HG03097 (cell line): Measurements from ENCODE around the gene ACAA1.

Experiments
- ATAC-seq: cut with Tn5 transposase; IDR thresholded peaks from one replicate; pipeline ENCODE4 v1.9.1; 2021; ENCODE audit not compliant: unreplicated experiment, low FRiP score

Gene ACAA1

DNA sequence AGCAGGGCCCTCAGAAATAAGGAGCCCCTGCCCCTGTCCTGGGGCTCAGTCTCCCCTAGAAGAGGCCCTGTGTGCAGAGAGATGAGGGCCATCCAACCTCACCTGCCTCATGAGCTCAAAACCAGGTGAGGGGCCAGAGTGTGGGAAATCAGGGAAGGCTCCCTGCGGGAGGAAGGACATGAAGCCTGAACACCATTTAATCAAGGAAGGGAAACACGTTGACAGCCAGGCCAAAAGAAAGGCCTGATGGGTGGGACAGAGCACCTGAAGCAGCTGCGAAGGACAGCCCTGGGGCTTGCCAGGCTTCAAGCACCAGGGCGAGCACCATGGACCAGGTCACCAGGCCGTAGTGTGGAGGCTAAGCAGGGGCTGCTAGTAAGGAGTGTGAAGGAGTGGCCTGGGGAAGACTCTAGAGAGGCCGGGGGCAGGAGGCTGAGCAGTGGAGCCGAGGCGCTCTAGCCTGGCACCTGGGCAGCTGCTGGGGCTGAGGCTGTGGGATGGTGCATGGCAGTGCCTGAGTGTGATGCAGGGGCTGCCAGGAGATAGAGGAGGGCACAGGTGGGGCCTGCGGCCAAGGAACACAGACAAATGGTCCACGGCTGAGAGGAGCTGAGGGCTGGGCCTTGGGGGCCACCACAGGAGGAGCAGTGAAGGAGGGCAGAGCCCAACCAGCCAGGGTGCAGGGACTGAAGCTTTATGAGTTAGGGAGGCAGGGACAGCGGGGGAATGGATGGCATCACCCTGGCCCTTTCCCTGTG is 16.1 kb downstream of the ACAA1 start:
- no peak for ATAC-seq

DNA sequence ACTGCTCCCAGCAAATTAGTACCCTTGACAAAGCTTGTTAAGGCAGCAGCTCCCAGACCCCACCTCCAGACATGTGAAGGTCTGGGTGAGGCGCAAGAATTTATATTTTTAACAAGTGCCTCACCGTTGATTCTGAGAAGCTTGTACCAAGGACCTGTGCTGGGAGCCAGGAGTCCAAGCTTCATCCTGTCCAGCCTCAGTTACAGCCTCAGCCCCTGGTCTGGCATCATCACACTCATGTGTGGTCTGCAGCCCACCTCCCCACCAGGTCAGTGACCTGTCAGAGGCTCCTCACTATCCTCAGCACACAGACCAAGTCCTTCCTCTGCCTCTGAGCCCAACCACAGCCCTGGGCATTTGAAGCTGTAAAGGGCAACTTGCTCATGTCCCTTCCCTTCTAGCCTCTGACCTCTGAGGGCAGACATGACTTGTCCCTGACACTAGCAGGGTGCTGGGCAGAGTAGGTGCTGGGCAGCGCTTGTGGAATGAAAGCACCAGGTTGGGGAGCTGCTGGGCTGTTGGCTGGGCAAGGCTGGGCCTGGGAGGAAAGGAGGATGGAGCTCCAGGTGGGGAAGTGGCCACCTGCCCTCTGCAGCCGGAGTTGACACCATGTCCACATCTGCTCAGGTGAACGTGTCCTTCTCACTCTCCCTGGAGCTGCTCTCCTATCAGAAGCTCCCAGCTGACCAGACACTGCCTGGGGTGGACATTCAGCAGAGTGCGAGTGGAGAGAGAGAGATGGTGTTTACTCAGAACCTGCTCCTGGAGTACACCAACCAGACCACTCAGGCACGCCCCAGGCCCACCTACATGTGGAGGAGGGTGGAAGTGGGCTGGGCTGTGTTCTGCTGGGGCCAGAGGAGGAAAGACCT is 16.9 kb downstream of the ACAA1 start:
- no peak for ATAC-seq

DNA sequence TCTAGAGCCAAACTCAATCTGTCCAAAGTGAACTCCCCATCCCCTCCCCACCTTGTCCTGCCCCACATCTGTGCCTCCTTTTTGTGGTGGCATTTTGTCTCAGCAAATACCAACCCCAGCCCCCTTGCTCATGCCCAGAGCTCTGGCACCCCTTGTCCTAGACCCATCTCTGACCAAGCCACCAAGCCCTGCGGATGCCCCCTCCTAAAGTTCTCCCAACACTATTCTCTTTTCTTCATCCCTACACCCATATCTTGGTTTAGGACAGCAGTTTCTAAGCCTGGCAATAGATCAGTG is 17.7 kb downstream of the ACAA1 start:
- ATAC-seq, result no peak

DNA sequence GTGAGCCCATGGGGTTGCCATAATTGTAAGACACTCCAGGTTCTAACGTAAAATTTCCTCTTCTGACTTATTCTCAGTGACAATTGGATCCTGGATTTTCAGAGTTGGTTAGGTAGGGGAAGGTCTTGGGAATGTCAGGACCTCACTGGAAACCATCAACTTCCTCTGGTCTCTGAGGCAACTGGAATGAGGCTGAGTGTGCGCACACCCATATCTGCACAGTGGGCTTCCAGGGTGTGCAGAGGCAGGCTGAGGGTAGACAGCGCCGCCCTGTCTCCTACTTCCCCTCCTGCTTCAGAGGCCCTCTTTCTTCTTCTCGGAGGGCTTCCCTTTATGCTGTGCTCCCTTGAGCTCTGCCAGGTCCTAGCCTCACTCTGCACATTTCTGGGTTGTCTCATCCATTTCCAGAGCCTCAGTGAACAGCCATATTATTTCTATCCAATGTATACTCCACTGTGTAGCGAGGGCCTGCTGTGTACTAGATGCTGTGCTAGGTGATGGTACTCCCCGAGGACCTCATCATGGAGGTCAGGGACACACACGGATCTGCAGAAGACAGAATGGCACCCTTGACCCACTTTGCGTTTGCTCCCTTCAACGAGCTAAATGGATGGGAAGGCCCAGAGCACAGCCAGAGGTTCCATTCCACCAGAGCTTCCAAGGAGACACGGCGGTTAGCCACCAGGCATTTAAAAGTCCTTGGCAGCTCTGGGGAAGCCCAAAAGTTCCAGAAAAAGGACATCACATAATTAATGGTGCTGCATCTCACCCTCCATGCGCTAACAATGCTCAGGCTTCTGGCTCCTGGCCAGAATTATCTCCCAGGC is 18.3 kb downstream of the ACAA1 start:
- ATAC-seq, result no peak

DNA sequence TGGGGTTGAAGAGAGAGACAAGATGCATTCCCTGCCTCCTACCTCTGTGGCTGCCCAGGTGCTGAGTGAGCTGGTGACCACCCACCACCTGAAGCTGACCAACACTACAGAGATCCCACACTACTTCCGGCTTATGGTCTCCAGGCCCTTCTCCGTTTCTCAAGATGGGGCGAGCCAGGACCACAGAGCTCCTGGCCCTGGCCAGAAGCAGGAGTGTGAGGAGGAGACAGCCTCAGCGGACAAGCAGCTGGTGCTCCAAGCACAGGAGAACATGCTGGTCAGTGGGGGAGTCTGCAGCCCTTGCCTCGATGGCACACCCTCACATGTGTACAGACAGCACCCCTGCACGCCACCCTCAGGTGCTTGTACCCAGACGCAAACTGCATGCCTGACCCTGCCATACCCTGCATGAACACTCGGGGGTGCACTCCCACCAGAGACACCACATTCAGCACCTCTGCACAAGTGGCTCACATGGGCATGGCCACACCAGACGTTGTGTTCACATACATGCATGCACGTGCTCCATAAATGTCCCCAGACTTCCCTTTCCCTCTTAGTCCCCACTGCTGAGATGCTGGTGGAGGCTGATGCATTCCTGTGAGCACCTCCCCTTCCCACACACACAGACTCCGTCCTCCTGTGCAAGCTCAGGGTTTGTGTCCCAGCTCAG is 19.0 kb downstream of the ACAA1 start:
- peak; percentile 66 for ATAC-seq

DNA sequence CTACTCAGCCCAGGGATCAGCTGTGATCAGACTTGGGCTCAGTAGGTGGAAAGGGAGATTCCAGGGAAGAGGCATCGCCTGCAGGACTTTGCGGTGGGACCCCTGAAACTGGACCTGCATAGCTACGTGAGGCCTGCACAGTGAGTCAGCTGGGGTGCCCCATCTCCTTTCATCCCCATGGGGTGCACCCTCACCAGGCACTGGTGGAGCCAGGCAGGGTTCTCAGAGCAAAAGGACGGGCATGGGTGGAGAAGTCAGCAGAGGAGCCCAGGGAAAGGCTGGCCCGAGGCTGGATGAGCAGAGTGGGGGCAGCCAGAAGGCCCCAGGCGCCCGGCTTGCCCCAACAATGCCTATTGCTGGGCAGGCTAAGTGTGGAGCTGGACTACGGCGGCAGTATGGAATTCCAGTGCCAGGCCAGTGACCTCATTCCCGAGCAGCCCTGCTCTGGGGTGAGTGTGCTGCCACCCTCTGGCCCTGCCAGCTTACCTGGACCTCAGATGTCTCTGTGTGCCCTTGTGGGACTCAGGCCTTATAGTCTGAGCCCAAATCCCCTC is 19.7 kb downstream of the ACAA1 start:
- ATAC-seq, result no peak

DNA sequence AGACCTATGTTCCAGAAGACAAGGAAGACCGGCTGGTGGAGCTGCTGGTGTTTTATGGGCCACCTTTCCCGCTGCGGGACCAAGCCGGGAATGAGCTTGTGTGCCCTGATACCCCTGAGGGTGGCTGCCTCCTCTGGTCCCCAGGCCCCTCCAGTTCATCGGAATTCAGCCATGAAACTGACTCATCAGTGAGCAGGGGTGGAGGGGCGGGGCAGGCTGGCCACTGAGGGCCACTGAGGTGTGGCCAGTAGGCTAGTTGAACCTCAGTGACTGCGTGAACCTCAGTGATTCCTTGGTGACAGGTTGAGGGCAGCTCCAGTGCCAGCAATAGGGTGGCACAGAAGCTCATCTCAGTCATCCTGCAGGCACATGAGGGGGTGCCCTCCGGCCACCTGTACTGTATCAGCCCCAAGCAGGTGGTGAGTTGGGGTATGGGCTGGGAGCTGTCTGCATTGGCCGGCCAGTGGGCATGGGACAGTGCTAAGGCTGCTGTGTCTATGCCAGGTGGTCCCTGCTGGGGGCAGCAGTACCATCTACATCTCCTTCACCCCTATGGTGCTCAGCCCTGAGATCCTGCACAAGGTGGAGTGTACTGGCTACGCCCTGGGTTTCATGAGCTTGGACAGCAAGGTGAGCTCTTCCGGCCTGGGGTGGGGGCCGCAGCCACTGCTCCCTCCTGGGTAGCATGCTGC is 20.3 kb downstream of the ACAA1 start:
- ATAC-seq, result no peak

DNA sequence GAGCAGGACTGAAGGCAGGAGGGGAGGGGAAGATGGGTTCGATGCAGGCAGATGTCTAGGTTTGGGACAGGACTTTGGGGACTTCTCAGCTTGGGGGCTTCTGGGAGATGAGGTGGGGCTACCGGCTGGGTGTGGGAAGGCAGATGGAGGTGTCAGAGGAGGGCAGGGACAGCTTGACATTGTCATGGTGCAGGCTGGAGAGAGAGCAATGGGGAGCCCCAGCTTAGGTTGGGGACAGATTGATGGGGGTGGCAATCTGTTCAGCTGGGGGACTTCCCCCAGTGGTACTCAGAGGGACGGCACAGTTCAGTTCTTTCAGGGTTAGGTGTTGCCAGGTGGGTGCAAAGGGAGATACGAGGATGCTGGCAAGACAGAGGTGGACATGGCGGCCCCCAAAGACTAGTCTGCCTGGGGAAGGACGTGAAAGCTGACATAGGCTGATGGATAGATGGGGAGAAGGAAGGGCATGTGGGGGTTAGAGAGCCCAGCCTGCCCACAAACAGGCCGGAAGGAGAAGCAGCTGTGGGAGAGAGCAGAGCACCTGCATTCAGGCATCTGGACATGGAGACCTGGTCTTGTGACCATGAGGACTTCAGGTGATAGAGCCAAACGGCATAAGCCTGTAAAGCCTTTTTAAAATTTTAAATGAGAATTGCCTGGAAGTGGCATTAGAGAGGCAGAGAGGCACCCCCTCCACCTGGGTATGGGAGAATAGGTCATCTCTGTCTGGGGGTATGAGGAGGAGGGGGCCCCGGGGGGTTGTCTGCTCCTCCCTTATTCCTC is 21.1 kb downstream of the ACAA1 start:
- ATAC-seq, result no peak

DNA sequence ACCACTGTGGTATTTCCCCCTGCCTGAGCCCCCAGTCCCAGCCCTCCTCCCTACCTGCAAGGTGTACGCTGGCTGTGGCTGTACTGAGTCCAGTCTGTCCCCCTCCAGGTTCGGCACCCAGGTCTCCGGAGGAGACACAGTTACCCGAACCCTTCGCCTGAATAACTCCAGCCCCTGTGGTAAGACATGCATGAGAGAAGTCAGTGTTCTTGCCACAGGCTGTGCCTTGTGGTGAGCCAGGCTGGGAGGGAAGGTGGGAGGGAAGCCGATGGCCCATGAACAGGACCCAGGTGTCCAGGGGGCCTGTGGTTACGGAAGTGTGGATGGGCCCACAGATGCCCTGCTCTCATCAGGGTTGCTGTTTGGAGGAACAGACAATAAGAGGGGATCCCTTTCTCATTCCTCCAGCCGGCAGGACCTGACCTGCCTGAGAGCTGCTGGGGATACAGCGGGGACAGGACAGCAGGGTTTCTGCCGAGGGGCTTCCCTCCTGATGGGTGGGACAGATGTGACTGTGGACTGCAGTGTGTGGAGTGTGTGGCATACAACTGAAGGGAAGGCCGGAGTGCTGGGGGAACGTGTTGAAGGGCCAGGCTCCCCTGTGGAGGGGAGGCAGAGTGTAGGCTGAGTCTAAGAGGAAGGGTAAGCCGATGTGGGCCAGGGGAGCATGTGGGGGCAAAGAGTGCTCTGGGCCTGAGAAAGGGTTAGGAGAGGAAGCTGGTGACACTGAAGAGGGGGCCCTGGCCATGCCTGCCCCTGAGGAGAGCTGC is 21.9 kb downstream of the ACAA1 start:
- no peak for ATAC-seq

DNA sequence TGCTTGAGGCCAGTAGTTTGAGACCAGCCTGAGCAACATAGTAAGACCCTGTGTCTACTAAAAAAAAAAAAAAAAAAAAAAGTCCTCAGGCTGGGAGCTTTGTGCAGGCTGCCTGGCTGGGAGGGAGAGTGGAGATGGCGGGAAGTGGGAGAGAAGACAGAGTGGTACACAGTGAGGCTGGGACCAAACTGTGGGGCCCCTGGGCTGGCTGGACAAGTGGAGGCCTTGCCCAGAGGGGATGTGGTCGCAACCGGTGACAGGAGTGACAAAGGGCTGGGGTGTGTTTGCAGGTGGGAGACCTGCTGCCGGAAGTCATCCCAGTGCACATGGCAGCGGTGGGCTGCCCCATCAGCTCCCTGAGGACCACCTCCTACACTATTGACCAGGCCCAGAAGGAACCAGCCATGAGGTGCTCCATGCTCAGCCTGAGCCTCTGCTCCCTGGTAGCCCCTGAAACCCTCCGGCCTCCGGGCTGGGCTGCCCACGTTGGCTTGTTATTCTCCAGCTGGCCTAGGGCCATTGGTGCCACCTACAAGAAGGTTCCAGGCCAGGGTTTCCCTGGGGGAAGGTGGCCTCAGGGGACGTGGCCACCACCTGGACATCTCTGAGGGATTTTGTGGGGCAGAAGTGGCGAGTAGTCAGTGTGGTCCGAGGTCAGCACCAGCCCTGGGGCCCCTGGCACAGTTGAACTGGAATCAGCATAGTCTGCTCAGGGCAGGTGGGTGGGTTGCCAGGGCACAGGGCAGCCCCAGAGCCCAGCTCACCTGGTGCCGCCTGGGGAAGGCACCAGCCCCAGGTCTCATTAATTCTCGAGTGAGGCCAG is 22.7 kb downstream of the ACAA1 start:
- ATAC-seq, result no peak

DNA sequence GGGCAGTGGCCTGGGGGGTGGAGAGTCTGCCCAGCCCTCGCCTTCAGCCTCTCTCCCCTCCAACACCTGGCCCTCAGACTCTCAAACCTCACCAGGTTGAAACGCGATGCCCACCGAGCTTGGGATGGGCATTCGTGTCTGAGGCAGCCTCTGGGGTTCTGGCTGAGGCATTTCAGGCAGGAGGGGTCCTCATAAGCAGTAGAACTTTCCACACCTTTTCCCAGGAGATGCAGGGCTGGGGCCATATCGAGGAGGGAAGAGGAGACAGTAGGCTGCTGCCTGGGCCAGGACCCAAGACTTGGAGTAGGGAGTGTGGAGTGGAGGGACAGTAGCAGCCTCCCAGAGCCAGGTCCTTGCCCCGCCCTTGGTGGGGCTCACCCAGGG is 24.6 kb downstream of the ACAA1 start:
- ATAC-seq, result no peak

DNA sequence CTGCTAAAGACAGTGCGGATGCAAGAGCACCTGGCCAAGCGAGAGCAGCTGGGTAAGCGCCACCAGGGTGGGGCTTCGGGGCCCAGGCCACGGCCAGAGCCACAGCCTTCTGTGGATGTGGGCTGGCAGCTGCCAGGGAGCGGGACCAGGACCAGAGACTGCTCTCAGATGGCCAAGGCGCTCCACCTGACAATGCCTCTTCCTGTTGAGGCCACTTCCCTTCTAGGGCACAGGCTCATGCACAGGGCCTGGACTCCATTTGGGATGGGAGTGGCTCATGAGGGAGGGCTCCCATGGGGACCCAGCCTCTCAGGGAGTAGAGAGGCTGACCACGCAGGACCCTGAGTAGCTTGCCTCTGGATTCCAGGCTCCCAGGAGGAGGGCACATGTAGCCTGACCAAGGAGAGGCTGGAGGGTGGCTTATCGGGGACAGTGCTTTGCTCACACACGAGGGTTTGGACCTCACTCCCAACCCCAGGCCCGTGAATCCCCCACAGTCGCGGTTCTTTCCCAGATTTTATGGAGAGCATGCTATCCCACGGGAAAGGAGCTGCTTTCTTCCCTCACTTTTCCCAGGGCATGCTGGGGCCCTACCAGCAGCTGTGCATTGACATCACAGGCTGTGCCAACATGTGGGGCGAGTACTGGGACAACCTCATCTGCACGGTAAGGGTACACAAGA is 25.1 kb downstream of the ACAA1 start:
- no peak for ATAC-seq

DNA sequence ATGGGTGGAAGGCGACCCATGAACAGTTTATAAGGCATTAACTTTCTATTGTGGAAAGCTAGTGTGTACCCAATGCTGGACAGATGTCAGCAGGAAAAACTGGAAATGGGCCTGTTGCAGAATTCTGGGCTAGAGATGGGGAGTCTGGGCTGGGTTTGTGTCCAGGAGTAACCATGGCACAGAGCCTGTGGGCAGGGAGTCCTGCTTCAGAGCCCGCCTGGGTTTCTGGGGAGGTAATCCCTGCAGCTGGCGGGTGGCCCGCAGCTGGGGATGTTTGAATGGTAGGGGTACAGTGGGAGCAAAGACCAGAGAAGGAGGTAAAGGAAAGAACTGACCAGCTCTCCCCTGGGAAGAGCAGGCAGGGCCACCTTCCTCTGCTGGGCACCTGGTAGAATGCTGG is 25.7 kb downstream of the ACAA1 start:
- ATAC-seq, result no peak

DNA sequence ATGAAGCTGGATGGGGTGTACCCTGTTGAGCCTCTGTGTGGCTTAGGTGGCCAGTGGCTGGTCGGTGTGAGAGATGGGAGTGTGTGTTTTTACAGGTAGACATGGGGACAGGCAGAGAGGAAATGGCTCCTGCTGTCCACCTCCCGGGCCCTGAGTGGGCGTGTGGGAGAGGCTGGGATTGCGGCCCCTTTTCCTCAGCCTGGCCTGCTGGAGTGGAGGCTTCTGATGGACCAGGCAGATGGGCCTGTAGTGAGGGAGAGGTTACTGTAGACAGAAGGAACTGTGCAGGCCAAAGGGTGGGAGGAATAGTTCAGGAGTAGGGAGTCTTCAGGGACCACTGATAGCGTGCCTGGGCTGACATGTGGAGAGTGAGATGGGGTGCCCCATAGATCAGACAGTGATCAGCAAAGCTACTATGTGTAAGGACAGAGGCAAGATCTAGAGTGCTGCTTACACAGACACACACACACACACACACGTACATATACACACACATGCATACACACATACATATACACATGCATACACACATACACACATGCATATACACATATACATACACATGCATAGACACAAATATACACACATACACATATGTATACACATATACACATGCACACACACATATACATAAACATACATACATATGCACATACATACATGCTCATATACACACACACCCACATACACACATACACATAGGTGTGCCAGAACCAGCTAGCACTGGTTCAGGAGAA is 26.4 kb downstream of the ACAA1 start:
- no peak for ATAC-seq

DNA sequence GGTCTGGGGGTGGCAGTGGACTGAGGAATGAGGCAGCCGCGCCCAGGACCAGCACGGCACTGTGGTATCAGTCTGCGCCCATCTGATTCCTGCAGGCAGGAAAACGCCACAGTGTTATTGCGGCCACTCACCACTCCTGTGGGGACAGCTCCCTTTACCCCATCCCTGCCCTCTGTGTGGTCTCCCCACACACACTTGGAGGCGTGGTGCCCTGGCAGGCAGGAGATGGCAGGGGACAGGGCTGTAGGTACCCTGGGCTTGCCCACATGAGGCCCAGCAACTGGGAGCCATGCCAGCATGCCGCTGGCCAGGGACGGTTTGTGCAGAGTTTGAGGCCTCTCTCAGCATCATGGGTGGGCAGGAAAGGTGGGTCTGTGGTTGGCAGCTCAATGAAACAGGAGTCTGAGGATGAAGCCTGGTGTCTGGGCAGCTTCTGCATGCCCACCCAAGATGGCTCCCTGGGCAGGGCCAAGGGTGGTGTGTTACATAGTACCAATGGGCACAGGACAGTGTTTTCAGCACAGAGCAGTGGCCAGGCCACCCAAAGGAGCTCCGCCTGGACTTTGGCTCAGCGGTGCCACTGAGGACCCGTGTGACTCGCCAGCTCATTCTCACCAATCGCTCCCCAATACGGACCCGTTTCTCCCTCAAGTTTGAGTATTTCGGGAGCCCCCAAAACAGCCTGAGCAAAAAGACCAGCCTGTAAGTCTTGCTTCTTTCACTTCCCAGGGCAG is 27.2 kb downstream of the ACAA1 start:
- no peak for ATAC-seq
